Neutrophil (primary cell): ENCODE data around the gene PTPRN2.

ENCODE experiments used
- H3K27ac ChIP-seq: fragments of 200-600 bp; sonication (generic); 2 replicates; pipeline ENCODE4 v1.5.1; 2016; ENCODE audit warnings: mild to moderate bottlenecking, moderate library complexity
- H3K27me3 ChIP-seq: fragments of 200-600 bp; sonication (generic); 2 replicates; pipeline ENCODE4 v1.6.0; 2016; ENCODE audit warnings: mild to moderate bottlenecking
- H3K36me3 ChIP-seq: fragments of 200-600 bp; sonication (generic); 2 replicates; pipeline ENCODE4 v1.5.1; 2017
- H3K4me1 ChIP-seq, 2 experiments: fragments of 200-600 bp in 1 of 2; sonication (generic) in 1 of 2; 1 replicate in 1 of 2; 2 replicates in 1 of 2; pipeline versions ENCODE4 v1.5.1 to v1.6.1; 2013 to 2016; ENCODE audit warnings: low read depth in 1 of 2, low read length in 1 of 2, mild to moderate bottlenecking in 1 of 2, moderate library complexity in 1 of 2; ENCODE audit not compliant: control insufficient read depth in 1 of 2, insufficient read depth in 1 of 2
- H3K4me3 ChIP-seq, 2 experiments: fragments of 200-600 bp in 1 of 2; sonication (generic) in 1 of 2; 1 replicate in 1 of 2; 2 replicates in 1 of 2; pipeline ENCODE4 v1.5.1; 2013 to 2016; ENCODE audit warnings: low read depth in 1 of 2, low read length in 1 of 2, mild to moderate bottlenecking in 1 of 2, moderate library complexity in 1 of 2
- H3K9me3 ChIP-seq: fragments of 200-600 bp; sonication (generic); 2 replicates; pipeline ENCODE4 v1.5.1; 2016
- TF ChIP-seq, protein P1 (sequence below): fragments of 200-600 bp; sonication (generic); IDR thresholded peaks from 2 replicates; pipeline ENCODE4 v1.5.1; 2016; ENCODE audit warnings: antibody characterized with exemption

PTPRN2 gene

DNA sequence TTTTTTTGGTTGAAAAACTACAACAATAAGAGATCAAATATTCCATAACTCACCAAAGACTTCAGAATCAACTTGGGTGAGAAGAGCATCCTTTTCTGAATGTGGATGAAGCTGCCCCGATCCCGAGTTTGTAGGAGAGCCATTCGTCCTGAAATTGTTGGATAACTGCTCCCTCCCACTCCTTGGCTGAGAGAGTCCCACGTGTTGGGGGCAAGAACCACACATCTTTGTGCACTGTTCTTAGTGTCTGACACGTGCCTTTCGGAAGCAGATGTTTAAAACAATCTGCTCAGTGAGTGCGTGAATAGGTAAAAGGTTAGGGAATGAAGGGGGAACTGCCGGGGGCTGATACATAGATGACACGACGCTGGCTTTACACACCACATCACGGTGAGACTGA lies 575.7 kb downstream of the PTPRN2 start:
- Histone ChIP-seq H3K27ac (no peak overlapping the region), H3K27me3 (no peaks in the 10 kb centered on the region), H3K36me3 (no peaks in the 10 kb centered on the region), H3K4me1 (no peaks in the 10 kb centered on the region), H3K4me3 (no peak overlapping the region), H3K9me3 (no peaks in the 10 kb centered on the region)
- TF ChIP-seq, protein P1, sequence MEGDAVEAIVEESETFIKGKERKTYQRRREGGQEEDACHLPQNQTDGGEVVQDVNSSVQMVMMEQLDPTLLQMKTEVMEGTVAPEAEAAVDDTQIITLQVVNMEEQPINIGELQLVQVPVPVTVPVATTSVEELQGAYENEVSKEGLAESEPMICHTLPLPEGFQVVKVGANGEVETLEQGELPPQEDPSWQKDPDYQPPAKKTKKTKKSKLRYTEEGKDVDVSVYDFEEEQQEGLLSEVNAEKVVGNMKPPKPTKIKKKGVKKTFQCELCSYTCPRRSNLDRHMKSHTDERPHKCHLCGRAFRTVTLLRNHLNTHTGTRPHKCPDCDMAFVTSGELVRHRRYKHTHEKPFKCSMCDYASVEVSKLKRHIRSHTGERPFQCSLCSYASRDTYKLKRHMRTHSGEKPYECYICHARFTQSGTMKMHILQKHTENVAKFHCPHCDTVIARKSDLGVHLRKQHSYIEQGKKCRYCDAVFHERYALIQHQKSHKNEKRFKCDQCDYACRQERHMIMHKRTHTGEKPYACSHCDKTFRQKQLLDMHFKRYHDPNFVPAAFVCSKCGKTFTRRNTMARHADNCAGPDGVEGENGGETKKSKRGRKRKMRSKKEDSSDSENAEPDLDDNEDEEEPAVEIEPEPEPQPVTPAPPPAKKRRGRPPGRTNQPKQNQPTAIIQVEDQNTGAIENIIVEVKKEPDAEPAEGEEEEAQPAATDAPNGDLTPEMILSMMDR, result no peak

DNA sequence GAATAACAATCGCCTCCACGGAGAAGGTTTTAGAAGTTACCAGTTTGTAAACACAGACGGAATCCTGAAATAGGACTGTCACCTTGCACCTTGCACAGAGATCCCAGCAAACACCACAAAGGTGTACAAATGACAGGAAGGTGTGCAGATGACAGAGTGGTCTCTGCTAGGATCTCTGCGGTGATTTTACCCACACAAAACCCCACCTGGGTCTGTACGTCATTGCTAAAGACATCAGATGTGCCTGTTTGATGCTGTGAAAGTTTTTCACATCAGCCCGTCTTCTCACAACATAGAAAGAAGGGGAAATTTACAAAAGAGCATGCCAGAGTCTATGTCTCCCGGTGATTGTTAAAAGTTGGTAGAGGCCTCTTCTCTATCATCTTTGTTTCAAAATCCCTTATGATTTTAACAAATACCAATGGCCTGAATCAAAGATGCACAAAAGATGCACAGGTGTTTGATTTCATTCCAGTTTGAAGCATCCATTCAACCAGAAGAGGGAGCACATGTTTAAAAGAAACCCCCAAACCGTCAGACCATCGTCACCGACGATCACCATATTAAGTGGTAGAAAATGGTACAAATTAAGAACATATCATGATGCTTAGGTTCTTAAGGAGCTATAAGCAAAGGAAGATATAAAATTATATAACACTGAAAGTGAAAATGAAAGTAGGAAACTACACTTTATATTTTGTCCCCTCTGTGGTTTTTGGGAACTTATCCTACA lies 576.5 kb downstream of the PTPRN2 start:
- no peaks in the 10 kb centered on the region for H3K9me3 ChIP-seq
- no peak overlapping the region for H3K4me3 ChIP-seq
- no peaks in the 10 kb centered on the region for H3K27me3 ChIP-seq
- TF ChIP-seq, protein P1, result no peak
- H3K36me3 ChIP-seq, result no peaks in the 10 kb centered on the region
- H3K27ac ChIP-seq, result no peak overlapping the region
- H3K4me1 ChIP-seq, result no peaks in the 10 kb centered on the region

DNA sequence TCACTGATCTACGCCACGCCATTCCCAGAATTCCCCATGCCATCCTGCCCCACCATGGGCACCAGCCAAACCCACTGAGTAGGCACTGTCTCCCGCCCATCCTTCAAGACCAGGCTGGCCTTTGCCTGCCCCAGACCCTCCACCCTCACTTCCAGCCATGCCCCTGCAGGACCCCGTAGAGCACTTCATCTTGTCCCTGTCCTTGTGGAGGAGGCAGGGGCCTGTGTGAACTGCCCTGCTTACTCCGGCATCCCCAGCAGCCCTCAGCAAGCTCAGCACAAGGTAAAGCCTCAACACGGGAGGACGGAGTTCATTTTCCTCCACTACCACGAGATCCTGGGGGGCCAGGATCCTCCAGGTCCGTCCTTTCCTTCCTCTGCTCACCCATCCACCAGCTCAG lies 577.7 kb downstream of the PTPRN2 start:
- Histone ChIP-seq H3K9me3 (no peaks in the 10 kb centered on the region), H3K4me1 (no peaks in the 10 kb centered on the region), H3K27ac (no peak overlapping the region), H3K4me3 (no peak overlapping the region), H3K27me3 (no peaks in the 10 kb centered on the region), H3K36me3 (no peaks in the 10 kb centered on the region)
- TF ChIP-seq, protein P1, result no peak

DNA sequence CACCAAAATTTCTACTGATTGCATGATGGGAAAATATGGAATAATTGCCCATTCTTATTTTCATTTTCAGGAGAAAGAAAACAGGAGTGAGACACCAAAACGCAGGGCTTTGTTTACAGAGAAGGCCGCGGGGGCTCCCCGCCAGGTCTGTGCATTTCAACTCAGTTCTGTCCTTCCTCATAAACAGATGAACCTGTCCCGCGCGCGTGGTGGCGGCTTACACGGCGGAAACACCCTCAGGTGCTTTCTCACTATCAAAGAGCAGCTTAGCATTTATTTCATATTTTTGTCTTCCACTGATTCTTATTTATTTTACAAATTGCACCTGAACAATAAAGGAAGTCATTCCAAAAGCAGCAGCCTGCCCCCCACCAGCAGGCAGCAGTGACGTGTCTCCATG lies 579.4 kb downstream of the PTPRN2 start:
- Histone ChIP-seq H3K9me3 (no peaks in the 10 kb centered on the region), H3K36me3 (no peaks in the 10 kb centered on the region), H3K4me1 (no peaks in the 10 kb centered on the region), H3K27me3 (no peaks in the 10 kb centered on the region), H3K4me3 (no peak overlapping the region), H3K27ac (no peak overlapping the region)
- TF ChIP-seq, protein P1, result no peak

DNA sequence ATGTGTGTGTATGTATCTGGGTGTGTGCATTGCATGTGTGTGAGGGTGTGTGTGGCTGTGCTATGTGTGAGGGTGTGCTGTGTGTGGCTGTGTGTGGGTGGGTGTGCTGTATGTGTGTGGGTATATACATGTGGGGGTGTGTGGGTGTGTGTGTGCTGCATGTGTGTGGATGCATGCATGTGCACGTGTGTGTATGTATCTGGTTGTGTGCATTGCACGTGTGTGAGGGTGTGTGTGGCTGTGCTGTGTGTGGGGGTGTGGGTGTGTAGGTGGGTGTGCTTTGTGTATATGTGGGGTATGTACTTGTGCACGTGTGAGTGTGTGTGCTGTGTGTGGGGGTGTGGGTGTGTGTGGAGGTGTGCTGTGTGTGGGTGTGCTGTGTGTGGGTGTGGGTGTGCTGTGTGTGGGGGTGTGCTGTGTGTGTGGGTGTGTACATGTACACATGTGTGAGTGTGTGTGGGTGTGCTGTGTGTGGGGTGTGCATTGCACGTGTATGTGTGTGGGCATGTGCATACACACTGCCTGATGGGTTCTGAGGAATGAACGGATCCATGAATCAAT lies 579.8 kb downstream of the PTPRN2 start:
- no peak overlapping the region for H3K27ac ChIP-seq
- H3K9me3 ChIP-seq, result no peaks in the 10 kb centered on the region
- H3K27me3 ChIP-seq, result no peaks in the 10 kb centered on the region
- TF ChIP-seq, protein P1, result no peak
- no peak overlapping the region for H3K4me3 ChIP-seq
- no peaks in the 10 kb centered on the region for H3K4me1 ChIP-seq
- no peaks in the 10 kb centered on the region for H3K36me3 ChIP-seq
